T-helper 2 cell treated with Interferon-gamma antibody and Interleukin-4, amounts not matched to agents 5 μg/mL and 100 μg/mL, for 36 hours (primary cell): ENCODE results near the gene AUP1.
A peak's percentile ranks its signal among the peaks of the same experiment; 100 is the strongest.
"Not testable (repeated sequence)": the region's sequence is repeated elsewhere in the genome, so short reads cannot be mapped to it uniquely, and the experiment has no call there.

ENCODE experiments used
- DNase-seq: peaks from one replicate; pipeline ENCODE4 v3.0.0; 2021; ENCODE audit warnings: low spot score
- H3K27ac Mint-ChIP-seq: one replicate; pipeline ENCODE4 v1.8.0; 2021; ENCODE audit warnings: mild to moderate bottlenecking, mixed read lengths
- H3K27me3 Mint-ChIP-seq: one replicate; pipeline ENCODE4 v1.8.0; 2021; ENCODE audit warnings: low read depth, mixed read lengths
- H3K36me3 Mint-ChIP-seq: one replicate; pipeline ENCODE4 v1.8.0; 2021; ENCODE audit warnings: low read depth, mixed read lengths
- H3K4me1 Mint-ChIP-seq: one replicate; pipeline ENCODE4 v1.8.0; 2021; ENCODE audit warnings: low read depth, mixed read lengths
- H3K4me3 Mint-ChIP-seq: one replicate; pipeline ENCODE4 v1.8.0; 2022; ENCODE audit warnings: mild to moderate bottlenecking, moderate library complexity, mixed read lengths
- H3K9me3 Mint-ChIP-seq: one replicate; pipeline ENCODE4 v1.8.0; 2021; ENCODE audit warnings: mixed read lengths

AUP1 gene

DNA sequence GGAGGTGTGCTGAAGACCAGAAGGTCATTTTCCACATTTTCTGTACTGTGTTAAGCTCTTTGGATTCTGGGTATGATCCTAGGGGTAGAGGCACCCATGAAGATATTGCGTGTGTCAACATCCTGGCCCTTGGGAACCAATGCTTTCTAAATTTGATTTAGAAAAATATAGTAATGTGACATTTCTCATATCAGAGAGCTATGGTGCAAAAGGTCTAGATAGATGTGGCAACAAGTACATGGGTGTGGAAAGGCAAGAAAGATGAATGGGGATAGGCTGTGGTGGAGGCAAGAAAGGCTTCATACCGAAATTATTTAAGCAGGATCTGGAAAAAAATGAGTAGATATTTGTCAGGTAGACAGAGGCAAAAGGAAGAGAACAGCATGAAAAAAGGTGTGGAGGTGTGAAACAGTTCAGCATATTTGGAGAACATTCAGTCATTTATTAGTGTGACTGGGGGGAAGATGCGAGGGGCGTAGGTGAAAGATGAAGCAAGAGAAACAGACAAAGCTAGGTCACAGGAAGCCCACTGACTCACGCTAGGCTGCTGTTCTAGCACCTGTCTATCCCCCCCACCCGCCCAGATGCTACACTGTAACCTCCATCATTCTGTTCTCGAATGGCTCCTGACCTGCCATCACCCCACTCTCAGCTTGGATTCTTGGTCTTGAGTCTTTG lies 36.7 kb upstream of the AUP1 start:
- Mint-ChIP-seq H3K4me3 (no peak overlapping the region), H3K27ac (peak overlapping the region; percentile 41), H3K4me1 (peaks cover 40% of the 10 kb centered on the region), H3K27me3 (no peaks in the 10 kb centered on the region), H3K36me3 (peaks cover 2% of the 10 kb centered on the region), H3K9me3 (no peaks in the 10 kb centered on the region)
- DNase-seq: no peak

DNA sequence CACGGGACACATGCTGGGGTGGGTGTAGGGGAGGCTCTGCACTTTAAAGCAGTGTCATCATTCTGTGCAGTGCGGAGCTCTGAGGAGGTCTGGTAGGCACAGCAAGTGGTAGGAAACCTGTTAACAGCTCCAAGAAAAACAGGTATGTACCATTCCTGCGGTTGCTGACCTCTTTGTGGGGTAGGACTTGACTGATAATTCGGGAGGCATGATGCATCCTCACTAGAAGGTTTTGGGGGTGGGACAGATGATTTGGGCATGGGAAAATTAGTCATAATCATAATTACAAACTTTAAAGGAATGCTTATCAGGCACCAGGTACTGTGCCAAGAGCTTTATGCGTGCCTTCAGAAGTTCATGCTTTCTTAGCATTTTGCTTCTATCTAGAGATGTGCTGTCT lies 34.7 kb upstream of the AUP1 start:
- H3K9me3 Mint-ChIP-seq: no peaks in the 10 kb centered on the region
- peaks cover 2% of the 10 kb centered on the region for H3K36me3 Mint-ChIP-seq
- no peaks in the 10 kb centered on the region for H3K27me3 Mint-ChIP-seq
- no peak overlapping the region for H3K4me3 Mint-ChIP-seq
- no peak overlapping the region for H3K27ac Mint-ChIP-seq
- no peak for DNase-seq
- peaks cover 44% of the 10 kb centered on the region for H3K4me1 Mint-ChIP-seq

DNA sequence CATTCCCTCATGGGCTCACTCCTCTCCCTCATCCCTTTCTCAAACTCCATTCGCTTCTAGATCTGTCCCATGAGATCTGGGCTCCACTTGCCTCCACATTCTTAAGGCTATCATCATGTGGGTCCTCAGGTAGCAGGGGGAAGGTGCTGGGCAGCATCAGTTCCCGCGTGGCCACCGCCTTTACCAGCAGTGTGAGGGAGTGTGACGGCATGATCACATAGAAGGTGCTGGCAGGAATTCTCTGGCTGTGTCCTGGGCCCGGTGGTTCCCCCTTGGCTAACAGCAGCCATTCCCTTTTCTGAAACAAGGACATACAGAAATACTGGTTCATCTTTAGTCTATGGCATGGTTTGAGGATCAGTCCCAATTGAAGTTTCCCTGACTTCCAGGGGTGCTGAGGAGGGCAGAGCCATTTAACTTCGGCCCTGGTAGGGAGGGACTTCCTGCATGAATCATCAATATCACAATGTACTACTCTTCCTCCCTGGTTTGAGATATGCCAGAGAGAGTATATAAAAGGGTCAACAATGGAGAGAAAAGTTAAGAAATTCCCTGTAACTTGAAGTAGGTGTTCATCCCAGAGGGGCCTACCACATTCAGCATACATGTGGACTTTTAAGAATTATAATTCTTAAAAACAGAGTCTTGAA lies 32.7 kb upstream of the AUP1 start:
- H3K27ac Mint-ChIP-seq: peak overlapping the region; percentile 33
- no peaks in the 10 kb centered on the region for H3K9me3 Mint-ChIP-seq

DNA sequence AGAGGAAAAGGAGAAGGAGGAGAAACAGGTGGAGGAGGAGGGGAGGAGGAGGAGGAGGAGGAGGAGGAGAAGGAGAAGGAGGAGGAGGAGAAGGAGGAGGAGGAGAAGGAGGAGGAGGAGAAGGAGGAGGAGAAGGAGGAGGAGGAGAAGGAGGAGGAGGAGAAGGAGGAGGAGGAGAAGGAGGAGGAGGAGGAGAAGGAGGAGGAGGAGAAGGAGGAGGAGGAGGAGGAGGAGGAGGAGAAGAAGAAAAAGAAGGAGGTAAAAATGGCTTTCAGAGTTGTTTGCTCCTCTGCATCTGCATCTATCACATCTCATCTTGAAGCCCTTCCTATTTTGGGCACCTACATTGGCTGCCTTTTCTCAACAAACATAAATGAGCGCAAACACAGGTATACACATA lies 31.5 kb upstream of the AUP1 start:
- H3K36me3 Mint-ChIP-seq: peaks cover 13% of the 10 kb centered on the region
- H3K4me1 Mint-ChIP-seq: peaks cover 30% of the 10 kb centered on the region
- not testable (repeated sequence) for DNase-seq, H3K27ac Mint-ChIP-seq, H3K27me3 Mint-ChIP-seq, H3K9me3 Mint-ChIP-seq, H3K4me3 Mint-ChIP-seq

More for the DNA sequence above, 32.7 kb upstream of the AUP1 start:
- H3K4me1 Mint-ChIP-seq: peaks cover 32% of the 10 kb centered on the region
- no peaks in the 10 kb centered on the region for H3K27me3 Mint-ChIP-seq
- peaks cover 5% of the 10 kb centered on the region for H3K36me3 Mint-ChIP-seq
- no peak overlapping the region for H3K4me3 Mint-ChIP-seq
- no peak for DNase-seq

DNA sequence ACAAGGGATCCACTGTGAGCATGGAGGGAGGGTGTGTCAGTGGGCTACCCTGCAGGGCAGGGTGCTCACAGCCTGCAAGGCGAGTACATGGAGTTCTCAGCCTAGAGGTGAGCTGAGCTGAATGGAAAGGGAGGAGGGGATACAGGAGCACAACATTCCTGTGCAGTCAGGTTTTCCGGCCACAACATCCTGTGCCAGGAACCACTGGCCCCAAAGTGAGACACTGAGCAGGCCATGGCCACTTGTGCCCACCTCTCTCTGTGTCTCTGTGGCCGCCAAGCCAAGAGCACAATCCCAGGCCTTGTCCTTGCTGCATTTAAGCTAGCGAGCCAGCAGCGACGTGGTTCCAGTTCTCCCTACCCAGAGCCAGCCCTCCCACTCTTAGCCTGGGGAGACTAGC lies 31.1 kb upstream of the AUP1 start:
- H3K9me3 Mint-ChIP-seq: no peaks in the 10 kb centered on the region
- no peak overlapping the region for H3K27ac Mint-ChIP-seq
- peaks cover 13% of the 10 kb centered on the region for H3K36me3 Mint-ChIP-seq
- peaks cover 30% of the 10 kb centered on the region for H3K4me1 Mint-ChIP-seq
- no peaks in the 10 kb centered on the region for H3K27me3 Mint-ChIP-seq
- no peak for DNase-seq
- no peak overlapping the region for H3K4me3 Mint-ChIP-seq

DNA sequence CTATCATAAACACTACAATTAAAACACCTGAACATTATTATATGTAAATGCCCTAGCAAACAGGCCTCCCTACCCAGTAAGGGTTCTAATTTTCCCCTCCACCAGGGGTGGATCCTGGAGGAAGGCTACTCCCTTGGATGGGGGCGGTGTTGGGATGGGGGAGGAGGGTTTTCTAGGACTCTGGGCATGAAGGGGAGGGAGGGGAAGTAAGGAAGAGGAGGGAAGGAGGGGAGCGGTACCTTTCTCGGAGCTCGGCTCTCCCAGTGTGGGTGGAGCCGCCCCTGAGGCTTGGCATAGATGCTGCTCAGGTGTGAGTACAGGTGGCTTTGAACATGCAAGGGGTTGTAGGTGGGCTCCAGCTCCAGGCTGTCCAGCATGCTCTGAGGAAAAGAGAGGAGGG lies 30.4 kb upstream of the AUP1 start:
- no peak for DNase-seq
- no peak overlapping the region for H3K4me3 Mint-ChIP-seq
- H3K27ac Mint-ChIP-seq: no peak overlapping the region
- H3K27me3 Mint-ChIP-seq: no peaks in the 10 kb centered on the region
- H3K9me3 Mint-ChIP-seq: no peaks in the 10 kb centered on the region
- H3K4me1 Mint-ChIP-seq: peaks cover 30% of the 10 kb centered on the region
- peaks cover 13% of the 10 kb centered on the region for H3K36me3 Mint-ChIP-seq

DNA sequence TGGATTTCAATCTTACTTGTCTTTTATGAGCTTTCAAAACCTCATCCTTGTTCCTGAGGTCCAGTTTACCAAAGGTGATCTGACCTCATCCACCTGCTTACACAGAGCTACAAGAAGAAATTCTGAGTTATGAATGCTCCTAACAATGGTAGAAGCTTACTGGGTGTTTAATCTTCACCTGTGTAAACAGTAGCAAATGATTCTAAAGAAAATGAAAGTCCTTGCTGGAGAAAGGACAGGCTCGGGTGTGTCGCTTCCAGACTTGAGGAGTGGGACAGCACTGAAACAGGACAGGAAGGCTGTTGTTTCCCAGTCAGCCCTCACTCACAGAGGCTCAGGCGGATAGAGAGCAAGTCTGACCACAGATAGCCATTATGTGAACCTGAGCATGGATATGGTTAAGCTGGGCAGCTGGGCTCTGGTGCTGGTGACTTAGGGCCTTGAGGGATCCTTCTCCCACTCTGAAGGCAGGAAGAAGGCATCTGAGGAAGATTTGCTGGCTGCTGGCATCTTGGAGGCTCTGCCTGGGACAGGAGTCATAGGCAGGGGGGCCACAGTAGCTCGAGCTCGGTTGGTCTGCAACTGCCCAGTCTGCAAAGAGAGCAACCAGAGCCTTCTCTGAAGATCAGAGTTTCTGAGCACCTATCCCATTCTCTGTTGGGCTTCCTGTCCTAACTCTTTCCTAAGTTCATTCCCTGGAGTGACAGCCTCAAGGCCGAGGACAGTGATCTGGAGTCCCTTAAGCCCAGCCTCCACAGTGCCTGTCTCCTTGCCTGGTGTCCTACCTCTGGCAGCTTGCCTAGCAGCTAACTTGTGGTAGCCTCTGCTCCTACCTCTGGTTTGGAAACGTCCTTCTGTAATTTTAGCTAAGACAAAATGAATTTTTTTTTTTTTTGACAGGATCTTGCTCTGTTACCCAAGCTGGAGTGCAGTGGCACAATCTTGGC lies 29.1 kb upstream of the AUP1 start:
- peaks cover 13% of the 10 kb centered on the region for H3K36me3 Mint-ChIP-seq
- no peaks in the 10 kb centered on the region for H3K9me3 Mint-ChIP-seq
- no peak overlapping the region for H3K4me3 Mint-ChIP-seq
- no peak for DNase-seq
- peaks cover 32% of the 10 kb centered on the region for H3K4me1 Mint-ChIP-seq
- H3K27me3 Mint-ChIP-seq: no peaks in the 10 kb centered on the region
- H3K27ac Mint-ChIP-seq: peak overlapping the region; percentile 13

DNA sequence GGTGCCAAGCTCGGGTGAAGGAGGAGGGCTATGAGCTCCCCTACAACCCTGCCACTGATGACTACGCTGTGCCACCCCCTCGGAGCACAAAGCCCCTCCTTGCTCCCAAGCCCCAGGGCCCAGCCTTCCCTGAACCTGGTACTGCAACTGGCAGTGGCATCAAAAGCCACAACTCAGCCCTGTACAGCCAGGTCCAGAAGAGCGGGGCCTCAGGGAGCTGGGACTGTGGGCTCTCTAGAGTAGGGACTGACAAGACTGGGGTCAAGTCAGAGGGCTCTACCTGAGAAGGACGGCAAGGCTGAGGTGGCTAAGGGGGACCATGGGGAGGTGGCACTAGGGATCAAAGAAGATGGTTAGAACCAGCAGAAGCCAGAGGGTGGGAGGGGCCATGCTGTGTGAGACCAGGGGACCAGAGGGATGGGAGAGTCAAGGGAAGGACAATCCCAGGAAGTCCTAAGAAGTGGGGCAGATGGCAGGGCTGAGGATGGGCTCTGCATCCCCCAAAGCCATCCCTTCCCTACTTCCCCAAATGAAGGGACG lies 27.4 kb upstream of the AUP1 start:
- Mint-ChIP-seq H3K36me3 (peaks cover 11% of the 10 kb centered on the region), H3K27me3 (no peaks in the 10 kb centered on the region), H3K4me1 (peaks cover 28% of the 10 kb centered on the region), H3K4me3 (peak overlapping the region; percentile 94), H3K9me3 (no peaks in the 10 kb centered on the region), H3K27ac (no peak overlapping the region)
- DNase-seq: no peak

DNA sequence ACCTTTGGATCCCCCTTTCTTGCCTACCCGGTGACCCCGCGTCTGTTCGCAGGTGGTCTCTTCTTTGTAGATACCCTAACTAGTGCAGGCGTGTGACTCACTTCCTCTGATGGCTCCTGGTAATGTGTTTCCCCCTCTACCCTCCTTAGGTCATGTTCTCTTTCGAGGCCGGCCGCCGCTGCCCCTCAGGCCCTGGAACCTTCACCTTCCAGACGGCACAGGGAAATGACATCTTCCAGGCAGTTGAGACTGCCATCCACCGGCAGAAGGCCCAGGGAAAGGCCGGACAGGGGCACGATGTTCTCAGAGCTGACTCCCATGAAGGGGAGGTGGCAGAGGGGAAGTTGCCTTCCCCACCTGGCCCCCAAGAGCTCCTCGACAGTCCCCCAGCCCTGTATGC lies 26.7 kb upstream of the AUP1 start:
- H3K9me3 Mint-ChIP-seq: no peaks in the 10 kb centered on the region
- H3K27ac Mint-ChIP-seq: peak overlapping the region; percentile 33
- peaks cover 31% of the 10 kb centered on the region for H3K4me1 Mint-ChIP-seq
- no peak for DNase-seq
- H3K27me3 Mint-ChIP-seq: no peaks in the 10 kb centered on the region
- peaks cover 11% of the 10 kb centered on the region for H3K36me3 Mint-ChIP-seq
- peak overlapping the region; percentile 94 for H3K4me3 Mint-ChIP-seq

DNA sequence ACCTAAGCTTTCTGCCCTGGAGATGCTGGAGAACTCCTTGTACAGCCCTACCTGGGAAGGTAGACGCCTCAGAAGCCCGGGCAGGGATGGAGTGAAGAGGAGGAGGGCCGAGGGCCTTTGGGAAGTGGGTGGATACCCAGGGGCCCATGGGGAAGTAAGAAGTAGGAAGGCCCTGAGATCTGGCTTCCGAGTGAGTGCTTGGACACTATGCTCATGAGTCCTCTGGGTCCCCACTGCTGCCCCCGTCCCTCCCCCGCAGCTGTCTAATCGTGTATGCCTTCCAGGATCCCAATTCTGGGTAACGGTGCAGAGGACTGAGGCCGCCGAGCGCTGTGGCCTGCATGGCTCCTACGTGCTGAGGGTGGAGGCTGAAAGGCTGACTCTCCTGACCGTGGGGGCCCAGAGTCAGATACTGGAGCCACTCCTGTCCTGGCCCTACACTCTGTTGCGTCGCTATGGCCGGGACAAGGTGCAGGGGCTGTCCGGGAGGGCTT lies 26.2 kb upstream of the AUP1 start:
- H3K9me3 Mint-ChIP-seq: no peaks in the 10 kb centered on the region
- peak overlapping the region; percentile 94 for H3K4me3 Mint-ChIP-seq
- H3K27me3 Mint-ChIP-seq: no peaks in the 10 kb centered on the region
- DNase-seq: no peak
- peaks cover 11% of the 10 kb centered on the region for H3K36me3 Mint-ChIP-seq
- peak overlapping the region; percentile 96 for H3K27ac Mint-ChIP-seq
- peaks cover 29% of the 10 kb centered on the region for H3K4me1 Mint-ChIP-seq

DNA sequence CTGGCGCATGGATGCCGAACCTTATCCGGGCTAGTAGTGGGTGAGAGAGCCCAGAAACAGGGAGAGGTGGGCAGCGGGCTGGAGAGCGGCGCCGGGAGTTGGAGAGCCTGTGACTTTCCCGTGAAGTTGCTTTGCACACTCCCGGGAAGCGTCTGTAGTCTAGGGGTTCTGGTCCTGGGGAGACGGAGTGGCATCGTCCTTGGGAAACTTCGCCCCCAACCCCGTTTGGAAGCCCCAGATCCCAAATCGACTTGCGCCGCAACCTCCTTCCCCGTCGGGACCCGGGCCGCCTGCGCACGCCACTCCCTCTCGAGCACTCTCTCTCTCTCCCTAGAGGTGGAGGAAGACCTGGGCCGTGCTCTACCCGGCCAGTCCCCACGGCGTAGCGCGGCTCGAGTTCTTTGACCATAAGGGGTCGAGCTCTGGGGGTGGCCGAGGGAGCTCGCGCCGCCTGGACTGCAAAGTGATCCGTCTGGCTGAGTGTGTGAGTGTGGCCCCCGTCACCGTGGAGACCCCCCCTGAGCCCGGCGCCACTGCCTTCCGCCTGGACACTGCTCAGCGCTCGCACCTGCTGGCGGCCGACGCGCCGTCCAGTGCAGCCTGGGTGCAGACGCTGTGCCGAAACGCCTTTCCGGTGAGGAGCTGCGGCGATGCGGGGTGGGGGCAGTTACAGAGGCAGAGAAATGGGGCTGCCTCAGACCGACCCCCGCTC lies 25.5 kb upstream of the AUP1 start:
- peaks cover 24% of the 10 kb centered on the region for H3K4me1 Mint-ChIP-seq
- peak overlapping the region; percentile 96 for H3K27ac Mint-ChIP-seq
- no peaks in the 10 kb centered on the region for H3K9me3 Mint-ChIP-seq
- H3K27me3 Mint-ChIP-seq: no peaks in the 10 kb centered on the region
- peak overlapping the region; percentile 94 for H3K4me3 Mint-ChIP-seq
- no peak for DNase-seq
- H3K36me3 Mint-ChIP-seq: peaks cover 11% of the 10 kb centered on the region

DNA sequence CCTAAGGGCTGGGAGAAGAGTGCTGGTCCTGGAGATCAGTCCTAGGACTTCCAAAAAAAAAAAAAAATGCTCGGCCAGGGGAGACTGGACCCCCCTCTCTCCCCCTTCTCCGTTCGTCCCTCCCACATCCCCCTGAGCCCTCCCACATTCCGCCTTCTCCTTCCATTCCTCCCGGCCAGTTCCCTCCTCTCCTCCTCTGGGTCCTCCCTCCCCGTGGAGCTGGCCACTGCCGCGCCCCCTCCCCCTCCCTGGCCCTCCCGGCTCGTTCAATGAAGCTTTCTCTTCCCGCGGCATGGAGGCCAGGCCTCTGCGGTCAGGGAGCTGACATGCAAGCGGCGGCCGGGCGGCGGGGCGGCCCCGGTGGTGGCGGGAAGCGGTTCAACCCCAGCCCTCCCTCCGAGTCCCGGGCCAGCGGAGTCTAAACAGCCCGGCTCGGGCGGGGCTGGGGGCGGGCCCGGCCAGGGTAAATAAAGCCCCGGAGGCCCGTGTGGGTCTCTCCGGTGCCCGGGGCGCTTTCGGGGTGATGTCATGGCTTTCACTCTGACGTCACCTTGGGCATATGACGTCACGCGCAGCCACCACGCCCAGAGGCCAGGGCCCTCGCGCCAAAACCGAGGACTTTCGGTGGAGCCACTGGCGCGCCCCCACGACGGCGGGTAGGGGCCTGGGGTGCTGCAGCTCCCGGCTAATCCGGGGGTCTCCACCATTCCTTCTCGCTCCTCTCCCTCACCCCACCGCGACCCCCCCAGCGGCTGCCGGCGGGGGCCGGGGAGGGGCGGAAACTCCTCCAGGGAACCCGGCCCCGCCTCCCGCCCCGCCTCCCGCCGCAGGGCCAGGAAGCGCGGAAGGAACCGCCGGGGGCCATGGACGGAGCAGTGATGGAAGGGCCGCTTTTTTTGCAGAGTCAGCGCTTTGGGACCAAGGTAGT lies 24.6 kb upstream of the AUP1 start, which contains the start of the genes DOK1 and LOXL3:
TSS of gene DOK1 (plus strand) at position 829 of the 928 bp plus-strand sequence. CDS start at position 864, 35 bp downstream.
TSS of gene LOXL3 (minus strand) at position 51 of the 928 bp plus-strand sequence. CDS start 1,308 bp downstream, outside the sequence.
- Mint-ChIP-seq H3K9me3 (no peaks in the 10 kb centered on the region), H3K4me3 (peak within 1 kb of the TSS; percentile 94), H3K27me3 (peaks cover 2% of the 10 kb centered on the region), H3K4me1 (peaks cover 26% of the 10 kb centered on the region), H3K27ac (peak within 1 kb of the TSS; percentile 96), H3K36me3 (peaks cover 11% of the 10 kb centered on the region)
- peak; percentile 79 for DNase-seq
